Natural killer cell (primary cell): Measurements from ENCODE around the gene PSEN1. TPM values are rescaled to one million over a fixed set of nuclear protein-coding genes. Genes with fewer than 3 reads are reported as not detected.

ENCODE experiments used
- ATAC-seq, 3 donors: fragments of 150-1000 bp in 2 of 3; fragments of 200-7000 bp in 1 of 3; cut with Tn5 transposase; 1 replicate in 1 of 3; 2 replicates in 2 of 3; pipeline ENCODE4 v1.10.0; 2021; ENCODE audit warnings: mild to moderate bottlenecking in 2 of 3, moderate library complexity in 2 of 3
- DNase-seq, 2 donors: peaks; one replicate each; pipeline versions ENCODE4 v3.0.0 to v3.0.0-alpha.2; 2013 to 2021; ENCODE audit warnings: mixed read lengths in 1 of 2
- H3K27ac ChIP-seq: one replicate; pipeline ENCODE4 v1.5.1; 2013; ENCODE audit warnings: mild to moderate bottlenecking, low read length
- H3K27me3 ChIP-seq: one replicate; pipeline ENCODE4 v1.6.1; 2013; ENCODE audit warnings: low read length; ENCODE audit not compliant: control insufficient read depth, insufficient read depth
- H3K36me3 ChIP-seq: one replicate; pipeline ENCODE4 v1.6.1; 2013; ENCODE audit warnings: low read length; ENCODE audit not compliant: control insufficient read depth, insufficient read depth
- H3K4me1 ChIP-seq: one replicate; pipeline ENCODE4 v1.6.1; 2013; ENCODE audit warnings: low read length; ENCODE audit not compliant: control insufficient read depth, insufficient read depth
- H3K4me3 ChIP-seq: one replicate; pipeline ENCODE4 v1.5.1; 2013; ENCODE audit warnings: low read length
- H3K9me3 ChIP-seq: one replicate; pipeline ENCODE4 v1.6.1; 2013; ENCODE audit warnings: low read length; ENCODE audit not compliant: control insufficient read depth, insufficient read depth
- H3K27ac Mint-ChIP-seq, 2 donors: one replicate each; pipeline ENCODE4 v1.8.0; 2022; ENCODE audit warnings: mild to moderate bottlenecking in 2 of 2, mixed read lengths in 2 of 2, moderate library complexity in 1 of 2
- H3K27me3 Mint-ChIP-seq, 2 donors: one replicate each; pipeline ENCODE4 v1.8.0; 2022; ENCODE audit warnings: low read depth in 2 of 2, mixed read lengths in 2 of 2
- H3K36me3 Mint-ChIP-seq: one replicate; pipeline ENCODE4 v1.8.0; 2022; ENCODE audit warnings: mixed read lengths
- H3K4me1 Mint-ChIP-seq, 2 donors: one replicate each; pipeline ENCODE4 v1.8.0; 2022; ENCODE audit warnings: mixed read lengths in 2 of 2
- H3K4me3 Mint-ChIP-seq: one replicate; pipeline ENCODE4 v1.8.0; 2022; ENCODE audit warnings: mild to moderate bottlenecking, moderate library complexity, mixed read lengths
- H3K9me3 Mint-ChIP-seq, 2 donors: one replicate each; pipeline ENCODE4 v1.8.0; 2022; ENCODE audit warnings: mixed read lengths in 2 of 2
- CTCF ChIP-seq: fragments of 200-600 bp; IDR thresholded peaks from one replicate; pipeline ENCODE4 v1.8.0; 2022; ENCODE audit warnings: antibody characterized with exemption
- whole genome bisulfite sequencing: methylation state at CpG from one replicate; pipeline ENCODE4 v1.1.7; 2013; ENCODE audit warnings: missing lambda C conversion rate; ENCODE audit not compliant: insufficient coverage; 5-methylcytosine and 5-hydroxymethylcytosine counted together
- intact Hi-C: fragments of 100-400 bp; cut with micrococcal nuclease; formaldehyde crosslinking; loops from one replicate; pipeline ENCODE4 v1.14.2; 2022
- total RNA-seq, 4 donors: library from RNA; stranded (reverse); fragments of 120-200 nt in 1 of 4; gene quantifications; one replicate each; pipeline versions ENCODE4 v1.2.3 to v1.2.4, GENCODE V29; 2013 to 2022

PSEN1 gene
- total RNA-seq, 3 donors from 2014 or later (not counting 1 experiment from before 2014, with no cell fraction given) = 47.1 to 62.6 (median 55.2) TPM

GRCh38 chr14:73238424-73238852, 102.1 kb downstream of the PSEN1 start:
- Mint-ChIP-seq H3K27me3 (peaks cover 70 to 75% of the 10 kb centered on the region in 2 donors), H3K9me3 (no peaks in the 10 kb centered on the region), H3K4me3 (no peak overlapping the region), H3K4me1 (peaks cover 6 to 15% of the 10 kb centered on the region in 2 donors), H3K27ac (no peak overlapping the region), H3K36me3 (no peaks in the 10 kb centered on the region)
- H3K27ac ChIP-seq = no peak overlapping the region
- peaks cover 21% of the 10 kb centered on the region for H3K4me1 ChIP-seq
- ATAC-seq (no peak), DNase-seq (no peak)
- WGBS = 34% methylated on average over 10 of the region's 10 CpGs
- TF ChIP-seq CTCF = no peak
- no peaks in the 10 kb centered on the region for H3K9me3 ChIP-seq
- H3K27me3 ChIP-seq = peaks cover 22% of the 10 kb centered on the region
- H3K4me3 ChIP-seq = no peak overlapping the region
- intact Hi-C loops = no loop called here
- H3K36me3 ChIP-seq = no peaks in the 10 kb centered on the region

- Histone ChIP-seq H3K9me3 (no peaks in the 10 kb centered on the region), H3K27me3 (peaks cover 22% of the 10 kb centered on the region), H3K27ac (no peak overlapping the region), H3K4me1 (peaks cover 21% of the 10 kb centered on the region), H3K36me3 (no peaks in the 10 kb centered on the region), H3K4me3 (no peak overlapping the region)
- no peak for ATAC-seq
- WGBS = 86% methylated on average over 11 of the region's 11 CpGs
- Mint-ChIP-seq H3K4me1 (peaks cover 6 to 20% of the 10 kb centered on the region in 2 donors), H3K27me3 (peaks cover 70 to 75% of the 10 kb centered on the region in 2 donors), H3K27ac (no peak overlapping the region), H3K36me3 (no peaks in the 10 kb centered on the region), H3K4me3 (no peak overlapping the region), H3K9me3 (no peaks in the 10 kb centered on the region)
- intact Hi-C loops = no loop called here
- TF ChIP-seq CTCF = no peak
- no peak for DNase-seq
Measured at GRCh38 chr14:73238941-73239340, 102.6 kb downstream of the PSEN1 start.

DNA sequence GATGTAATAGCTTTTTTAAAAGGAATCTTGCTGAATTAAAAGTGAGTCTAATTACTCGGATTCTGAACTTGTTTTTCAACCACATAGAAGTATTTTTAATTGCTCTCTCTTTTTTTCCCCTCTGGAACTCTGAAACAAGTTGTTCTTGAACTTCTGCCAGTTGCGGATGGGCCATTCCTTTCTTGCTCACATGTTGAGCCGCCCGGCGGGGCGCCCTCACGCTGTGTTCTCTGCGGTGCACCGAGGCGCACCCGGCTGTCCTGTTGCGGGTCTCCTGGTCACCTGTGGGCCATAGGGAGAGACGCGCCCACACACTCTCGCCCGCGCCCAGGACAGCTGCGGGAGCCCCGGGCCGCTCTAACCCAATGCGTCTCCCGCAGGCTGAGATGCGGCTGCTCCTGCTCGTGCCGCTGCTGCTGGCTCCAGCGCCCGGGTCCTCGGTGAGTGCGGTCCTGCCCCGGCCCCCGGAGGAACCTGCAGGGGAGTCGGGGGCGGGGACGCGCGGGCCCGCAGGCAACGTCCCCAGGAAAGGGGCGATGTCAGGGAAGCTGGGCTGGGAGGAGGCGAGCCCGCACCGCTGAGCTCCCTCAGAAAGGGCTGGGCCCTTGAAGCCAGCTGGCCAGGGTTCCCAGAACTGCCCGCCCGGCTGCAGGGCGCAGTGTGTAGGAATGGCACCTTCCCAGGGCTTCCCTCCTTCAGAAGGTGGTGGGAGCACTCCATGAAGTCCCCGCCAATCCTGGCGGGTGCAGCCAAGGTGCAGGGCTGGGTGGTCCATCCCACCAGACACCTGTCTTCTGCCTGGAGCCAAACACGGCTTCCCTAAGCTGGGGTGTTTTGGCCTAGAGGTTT, 103.3 kb downstream of the PSEN1 start:
- Histone ChIP-seq H3K4me3 (no peak overlapping the region), H3K9me3 (no peaks in the 10 kb centered on the region), H3K4me1 (peaks cover 21% of the 10 kb centered on the region), H3K27me3 (peaks cover 23% of the 10 kb centered on the region), H3K36me3 (no peaks in the 10 kb centered on the region), H3K27ac (no peak overlapping the region)
- no peaks in the 10 kb centered on the region for H3K9me3 Mint-ChIP-seq
- H3K4me1 Mint-ChIP-seq = peaks cover 6 to 20% of the 10 kb centered on the region in 2 donors
- WGBS = 18% methylated on average over 48 of the region's 48 CpGs
- H3K27ac Mint-ChIP-seq = no peak overlapping the region
- H3K36me3 Mint-ChIP-seq = no peaks in the 10 kb centered on the region
- no peak overlapping the region for H3K4me3 Mint-ChIP-seq
- intact Hi-C loops = no loop called here
- no peak for TF ChIP-seq CTCF
- no peak for ATAC-seq
- peaks cover 70 to 74% of the 10 kb centered on the region in 2 donors for H3K27me3 Mint-ChIP-seq
- no peak for DNase-seq
